Endothelial cell of umbilical vein (primary cell): Measurements from ENCODE around the gene STRIT1. TPM values are rescaled to one million over a fixed set of nuclear protein-coding genes. Genes with fewer than 3 reads are reported as not detected.

Source experiments
- BruUV-seq: library from RNA; stranded (reverse); fragments of 400-500 nt; replicated peaks from 2 replicates; lab custom pipeline; 2021; lab: Mats Ljungman, UMichigan
- CTCF ChIA-PET: fragments of 300-600, 350-600 bp; sonication (Branson Sonifier 250); formaldehyde crosslinking; loops from one replicate; lab custom pipeline; 2021; ENCODE audit warnings: antibody characterized with exemption, inconsistent platforms; lab: Charles Lee
- POLR2A ChIA-PET: fragments of 300-600, 350-600 bp; sonication (Branson Sonifier 250); formaldehyde crosslinking; loops from one replicate; lab custom pipeline; 2021; ENCODE audit warnings: antibody characterized with exemption, inconsistent platforms; lab: Charles Lee
- DNase-seq: peaks from one replicate; pipeline ENCODE4 v3.0.0-alpha.2; 2011; ENCODE audit warnings: low read depth, low spot score
- FAIRE-seq: peaks from 2 replicates; lab custom pipeline; 2011; peaks lifted over from hg19 to GRCh38; lab: Jason Lieb, UNC
- H2AFZ ChIP-seq: 2 replicates; pipeline ENCODE4 v1.6.0; 2012; ENCODE audit warnings: low read depth, low read length, control low read depth, inconsistent platforms
- H3K27ac ChIP-seq: 2 replicates; pipeline ENCODE4 v1.5.1; 2011; ENCODE audit warnings: low read depth, mild to moderate bottlenecking, control low read depth, low read length, moderate library complexity; ENCODE audit not compliant: insufficient read depth
- H3K27me3 ChIP-seq, 2 experiments: 2 replicates each; pipeline versions ENCODE4 v1.6.0 to v1.6.1; 2011; ENCODE audit warnings: low read length in 2 of 2, mixed read lengths in 1 of 2; ENCODE audit not compliant: control insufficient read depth in 2 of 2, insufficient read depth in 2 of 2
- H3K36me3 ChIP-seq, 2 experiments: 2 replicates in 1 of 2; 3 replicates in 1 of 2; pipeline ENCODE4 v1.5.1; 2011; ENCODE audit warnings: low read length in 2 of 2, mild to moderate bottlenecking in 1 of 2, moderate library complexity in 1 of 2; ENCODE audit not compliant: control insufficient read depth in 2 of 2, insufficient read depth in 2 of 2; ENCODE audit errors: extremely low read depth in 1 of 2
- H3K4me1 ChIP-seq: 3 replicates; pipeline ENCODE4 v1.5.1; 2011; ENCODE audit warnings: mild to moderate bottlenecking, low read length; ENCODE audit not compliant: control insufficient read depth, insufficient read depth; ENCODE audit errors: extremely low read depth
- H3K4me2 ChIP-seq: 2 replicates; pipeline ENCODE4 v1.6.1; 2011; ENCODE audit warnings: low read length, control low read depth, mixed read lengths; ENCODE audit not compliant: insufficient read depth
- H3K4me3 ChIP-seq, 3 experiments: fragments of 200-600 bp in 1 of 3; sonication (generic), shearing (Covaris generic) in 1 of 3; replicated peaks in 1 of 3; 2 replicates each; pipeline ENCODE4 v1.5.1; 2011 to 2016; ENCODE audit warnings: control low read depth in 3 of 3, low read length in 3 of 3, mild to moderate bottlenecking in 2 of 3, inconsistent platforms in 1 of 3, low read depth in 1 of 3, moderate library complexity in 1 of 3; ENCODE audit not compliant: insufficient read depth in 1 of 3
- H3K79me2 ChIP-seq: 2 replicates; pipeline ENCODE4 v1.6.0; 2012; ENCODE audit warnings: low read length, inconsistent platforms; ENCODE audit not compliant: control insufficient read depth, insufficient read depth
- H3K9ac ChIP-seq: replicated peaks from 2 replicates; pipeline ENCODE3; 2011; ENCODE audit warnings: low read length, control low read depth; ENCODE audit not compliant: insufficient read depth; ENCODE audit errors: extremely low read depth
- H3K9me1 ChIP-seq: replicated peaks from 3 replicates; pipeline ENCODE4 v1.6.0; 2011; ENCODE audit warnings: mild to moderate bottlenecking, low read length; ENCODE audit not compliant: control insufficient read depth, insufficient read depth; ENCODE audit errors: extremely low read depth
- H3K9me3 ChIP-seq: replicated peaks from 2 replicates; pipeline ENCODE4 v1.5.1; 2012; ENCODE audit warnings: low read length, inconsistent platforms; ENCODE audit not compliant: control insufficient read depth, insufficient read depth
- H4K20me1 ChIP-seq: replicated peaks from 2 replicates; pipeline ENCODE3; 2011; ENCODE audit warnings: mild to moderate bottlenecking, low read length; ENCODE audit not compliant: control insufficient read depth, insufficient read depth; ENCODE audit errors: extremely low read depth
- EZH2 ChIP-seq: IDR thresholded peaks from 2 replicates; pipeline ENCODE4 v1.6.1; 2012; ENCODE audit warnings: borderline replicate concordance, low read depth, mild to moderate bottlenecking, moderate library complexity, low read length, inconsistent platforms; ENCODE audit not compliant: severe bottlenecking
- FOS ChIP-seq: IDR thresholded peaks from 2 replicates; pipeline ENCODE4 v1.6.1; 2011; ENCODE audit warnings: mild to moderate bottlenecking, low read length, moderate library complexity, borderline replicate concordance; ENCODE audit not compliant: insufficient read depth
- GATA2 ChIP-seq: IDR thresholded peaks from 2 replicates; pipeline ENCODE4 v1.7.0; 2011; ENCODE audit warnings: low read depth, mild to moderate bottlenecking, moderate library complexity, mixed read lengths, low read length; ENCODE audit not compliant: insufficient read length, insufficient read depth
- JUN ChIP-seq: IDR thresholded peaks from 2 replicates; pipeline ENCODE4 v1.6.1; 2011; ENCODE audit warnings: borderline replicate concordance, low read depth; ENCODE audit not compliant: insufficient read length, insufficient read depth
- MYC ChIP-seq: IDR thresholded peaks from one replicate; pipeline ENCODE4 v1.6.1; 2011; ENCODE audit warnings: mild to moderate bottlenecking, low read depth, low read length
- POLR2A ChIP-seq: IDR thresholded peaks from 2 replicates; pipeline ENCODE4 v1.6.1; 2012; ENCODE audit warnings: low read depth, mild to moderate bottlenecking, control low read depth, low read length
- POLR2AphosphoS5 ChIP-seq: IDR thresholded peaks from 2 replicates; pipeline ENCODE4 v1.6.1; 2012; ENCODE audit warnings: low read depth, mild to moderate bottlenecking, control low read depth, low read length, moderate library complexity; ENCODE audit not compliant: insufficient read depth
- dilution Hi-C: fragments of 300-500 bp; cut with MboI; formaldehyde crosslinking; loops from one replicate; pipeline ENCODE4 v1.15.0; 2019; ENCODE audit warnings: low sequenced_read_pairs; ENCODE audit not compliant: extremely low pct_ligation_motif_present
- intact Hi-C: fragments of 100-400 bp; cut with micrococcal nuclease; formaldehyde crosslinking; loops from one replicate; pipeline ENCODE4 v1.10.0; 2022
- polyA plus RNA-seq, 4 experiments: library from polyadenylated mRNA; depleted of rRNA in 3 of 4; stranded (reverse) in 3 of 4; unstranded in 1 of 4; fragments of >200 nt; gene quantifications; 2 replicates each; pipeline versions ENCODE4 v1.2.1 to v1.2.3, GENCODE V29; 2011 to 2012; ENCODE audit warnings: missing spikeins in 1 of 4
- total RNA-seq: library from RNA; stranded (reverse); gene quantifications from 2 replicates; pipeline ENCODE4 v1.2.3, GENCODE V29; 2021
- TF ChIP-seq, protein P1 (sequence below), 2 donors: IDR thresholded peaks; 1 replicate in 1 of 2; 2 replicates in 1 of 2; pipeline ENCODE4 v1.5.1; 2011; ENCODE audit warnings: low read length in 2 of 2, mild to moderate bottlenecking in 2 of 2, moderate library complexity in 2 of 2, control low read depth in 1 of 2, inconsistent platforms in 1 of 2, low read depth in 1 of 2; ENCODE audit not compliant: insufficient read depth in 1 of 2; ENCODE audit errors: extremely low read depth in 1 of 2
- TF ChIP-seq, protein P2 (sequence below): IDR thresholded peaks from 2 replicates; pipeline ENCODE4 v1.6.1; 2011; ENCODE audit not compliant: insufficient read depth, insufficient read length

The STRIT1 gene
- total and polyA plus RNA-seq, 2 donors (not counting 3 experiments of a cell fraction or from before 2014, with no cell fraction given) = not detected

DNA sequence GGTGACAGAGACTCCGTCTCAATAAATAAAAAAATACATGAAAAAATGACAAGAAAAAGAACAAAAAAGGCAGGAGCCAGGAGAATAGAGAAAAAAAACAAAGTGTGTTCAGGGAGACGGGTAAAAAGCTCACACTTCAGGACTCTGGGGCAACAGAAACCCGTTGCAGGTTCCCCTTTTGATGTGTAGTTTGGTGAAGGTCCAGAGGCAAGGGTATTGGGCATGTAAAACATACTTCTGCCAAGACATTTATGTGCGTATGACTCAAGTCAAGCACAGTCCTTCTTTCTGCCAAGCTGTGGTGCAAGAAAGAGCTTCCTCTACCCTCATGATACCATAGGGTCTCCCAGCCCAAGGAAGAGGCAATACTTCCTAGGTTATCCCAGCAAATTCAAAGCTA, 33.4 kb upstream of the STRIT1 start:
- FAIRE-seq = no peak
- intact Hi-C loops = no loop called here
- no TSS peak for BruUV-seq

More for the DNA sequence above, 33.4 kb upstream of the STRIT1 start:
- H3K27me3 ChIP-seq = peaks cover 0 to 2% of the 10 kb centered on the region in 2 experiments
- ChIA-PET POLR2A (no interaction called here), CTCF (interaction anchor here (1.0 to 1.1 kb wide), 2 partner anchors 372 to 422 kb away, joined by 3 read pairs; no protein-coding TSS in a partner anchor)
- H3K9me1 ChIP-seq = no peaks in the 10 kb centered on the region
- no peaks in the 10 kb centered on the region for H3K36me3 ChIP-seq
- H3K79me2 ChIP-seq = no peaks in the 10 kb centered on the region
- no peak overlapping the region for H3K4me2 ChIP-seq
- no peak overlapping the region for H3K27ac ChIP-seq
- H3K4me1 ChIP-seq = no peaks in the 10 kb centered on the region
- dilution Hi-C loops = no loop called here
- H3K9me3 ChIP-seq = no peaks in the 10 kb centered on the region
- DNase-seq = no peak
- TF ChIP-seq, protein P1, sequence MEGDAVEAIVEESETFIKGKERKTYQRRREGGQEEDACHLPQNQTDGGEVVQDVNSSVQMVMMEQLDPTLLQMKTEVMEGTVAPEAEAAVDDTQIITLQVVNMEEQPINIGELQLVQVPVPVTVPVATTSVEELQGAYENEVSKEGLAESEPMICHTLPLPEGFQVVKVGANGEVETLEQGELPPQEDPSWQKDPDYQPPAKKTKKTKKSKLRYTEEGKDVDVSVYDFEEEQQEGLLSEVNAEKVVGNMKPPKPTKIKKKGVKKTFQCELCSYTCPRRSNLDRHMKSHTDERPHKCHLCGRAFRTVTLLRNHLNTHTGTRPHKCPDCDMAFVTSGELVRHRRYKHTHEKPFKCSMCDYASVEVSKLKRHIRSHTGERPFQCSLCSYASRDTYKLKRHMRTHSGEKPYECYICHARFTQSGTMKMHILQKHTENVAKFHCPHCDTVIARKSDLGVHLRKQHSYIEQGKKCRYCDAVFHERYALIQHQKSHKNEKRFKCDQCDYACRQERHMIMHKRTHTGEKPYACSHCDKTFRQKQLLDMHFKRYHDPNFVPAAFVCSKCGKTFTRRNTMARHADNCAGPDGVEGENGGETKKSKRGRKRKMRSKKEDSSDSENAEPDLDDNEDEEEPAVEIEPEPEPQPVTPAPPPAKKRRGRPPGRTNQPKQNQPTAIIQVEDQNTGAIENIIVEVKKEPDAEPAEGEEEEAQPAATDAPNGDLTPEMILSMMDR (IDR thresholded peaks at IDR 0.05; ENCODE audit: extremely low read depth in 1 of 2, insufficient read depth in 1 of 2, low read depth in 1 of 2, low read length in 2 of 2) = no peak
- no peak for TF ChIP-seq JUN
- no peak for TF ChIP-seq MYC
- TF ChIP-seq, protein P2, sequence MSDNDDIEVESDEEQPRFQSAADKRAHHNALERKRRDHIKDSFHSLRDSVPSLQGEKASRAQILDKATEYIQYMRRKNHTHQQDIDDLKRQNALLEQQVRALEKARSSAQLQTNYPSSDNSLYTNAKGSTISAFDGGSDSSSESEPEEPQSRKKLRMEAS = no peak
- no peak for TF ChIP-seq GATA2
- TF ChIP-seq FOS = no peak
- TF ChIP-seq POLR2A = no peak
- TF ChIP-seq POLR2AphosphoS5 = no peak
- no peak for TF ChIP-seq EZH2
- H4K20me1 ChIP-seq = no peaks in the 10 kb centered on the region
- H3K4me3 ChIP-seq = no peak overlapping the region
- H3K9ac ChIP-seq = no peak overlapping the region
- H2AFZ ChIP-seq = no peak overlapping the region
